ENCODE measurements around the gene RALGAPA2. TPM values are rescaled to one million over a fixed set of nuclear protein-coding genes. Genes with fewer than 3 reads are reported as not detected.
A peak's percentile ranks its signal among the peaks of the same experiment; 100 is the strongest.

RALGAPA2 gene
- polyA plus RNA-seq, 1 donor: 33.1 TPM

DNA sequence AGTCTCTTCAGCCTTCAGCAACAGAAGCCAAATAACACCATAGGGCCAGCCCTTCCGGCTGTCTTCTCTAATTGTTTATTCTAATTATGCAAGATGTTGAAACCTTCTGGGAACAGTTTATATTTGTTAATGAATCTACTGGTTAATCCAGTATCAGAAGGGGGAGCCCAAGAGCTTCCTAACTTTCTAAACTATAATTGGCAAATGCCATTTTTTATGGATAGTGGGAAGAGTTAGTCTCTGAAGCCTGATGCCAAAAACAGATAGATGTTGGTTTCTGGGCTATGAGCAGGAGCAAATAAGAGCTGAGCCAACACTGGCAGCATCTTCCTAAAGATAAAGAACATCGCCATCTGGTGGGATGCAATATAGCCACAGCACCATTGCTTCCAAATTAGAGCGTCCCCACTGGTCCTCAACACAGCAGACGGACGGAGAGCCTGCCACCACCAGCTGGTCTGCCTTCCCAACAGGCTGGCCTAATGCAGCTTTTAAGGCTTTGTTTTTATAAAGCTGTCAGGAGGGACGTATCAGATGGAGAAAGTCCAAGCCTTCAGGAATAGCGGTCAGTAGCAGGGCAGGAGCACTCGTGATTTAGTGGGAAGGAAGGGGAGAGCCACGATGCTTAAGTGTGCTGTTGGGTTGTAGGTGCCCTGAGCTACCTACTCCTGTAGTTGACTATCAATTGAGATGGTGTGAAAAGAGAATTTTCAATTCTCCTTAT lies 118.8 kb downstream of the RALGAPA2 start:
- WGBS (ENCODE audit: insufficient coverage, low lambda C conversion rate): no CpG with 5 or more reads among the region's 9 CpGs
- Histone ChIP-seq H3K36me3 (ENCODE audit: control insufficient read depth, insufficient read depth, low read length) (peaks cover 12% of the 10 kb centered on the region), H3K4me1 (ENCODE audit: control insufficient read depth, insufficient read depth, low read length) (no peaks in the 10 kb centered on the region), H3K9me3 (ENCODE audit: control insufficient read depth, low read depth, low read length) (no peaks in the 10 kb centered on the region), H3K27me3 (ENCODE audit: control insufficient read depth, insufficient read depth, low read length) (no peaks in the 10 kb centered on the region), H3K4me3 (ENCODE audit: low read length) (no peak overlapping the region), H3K27ac (ENCODE audit: low read length) (no peak overlapping the region)
- peak; percentile 14 to 15 for DNase-seq

- Histone ChIP-seq H3K4me1 (ENCODE audit: control insufficient read depth, insufficient read depth, low read length) (no peaks in the 10 kb centered on the region), H3K27me3 (ENCODE audit: control insufficient read depth, insufficient read depth, low read length) (no peaks in the 10 kb centered on the region), H3K9me3 (ENCODE audit: control insufficient read depth, low read depth, low read length) (no peaks in the 10 kb centered on the region), H3K27ac (ENCODE audit: low read length) (no peak overlapping the region), H3K36me3 (ENCODE audit: control insufficient read depth, insufficient read depth, low read length) (peaks cover 45% of the 10 kb centered on the region), H3K4me3 (ENCODE audit: low read length) (no peak overlapping the region)
- WGBS (ENCODE audit: insufficient coverage, low lambda C conversion rate): no CpG with 5 or more reads among the region's 1 CpG
- DNase-seq: no peak
Measured at GRCh38 chr20:20585146-20585545, 127.3 kb downstream of the RALGAPA2 start.

GRCh38 chr20:20582734-20583133 lies 129.7 kb downstream of the RALGAPA2 start:
- no peaks in the 10 kb centered on the region for H3K4me1 ChIP-seq (ENCODE audit: control insufficient read depth, insufficient read depth, low read length)
- no peaks in the 10 kb centered on the region for H3K9me3 ChIP-seq (ENCODE audit: control insufficient read depth, low read depth, low read length)
- peaks cover 35% of the 10 kb centered on the region for H3K36me3 ChIP-seq (ENCODE audit: control insufficient read depth, insufficient read depth, low read length)
- DNase-seq: no peak
- WGBS (ENCODE audit: insufficient coverage, low lambda C conversion rate): no CpG with 5 or more reads among the region's 2 CpGs
- no peak overlapping the region for H3K4me3 ChIP-seq (ENCODE audit: low read length)
- H3K27me3 ChIP-seq (ENCODE audit: control insufficient read depth, insufficient read depth, low read length): no peaks in the 10 kb centered on the region
- no peak overlapping the region for H3K27ac ChIP-seq (ENCODE audit: low read length)

GRCh38 chr20:20580139-20580538 lies 132.3 kb downstream of the RALGAPA2 start:
- WGBS (ENCODE audit: insufficient coverage, low lambda C conversion rate): no CpG with 5 or more reads among the region's 1 CpG
- DNase-seq: no peak
- H3K4me3 ChIP-seq (ENCODE audit: low read length): no peak overlapping the region
- no peaks in the 10 kb centered on the region for H3K27me3 ChIP-seq (ENCODE audit: control insufficient read depth, insufficient read depth, low read length)
- no peak overlapping the region for H3K27ac ChIP-seq (ENCODE audit: low read length)
- peaks cover 33% of the 10 kb centered on the region for H3K36me3 ChIP-seq (ENCODE audit: control insufficient read depth, insufficient read depth, low read length)
- H3K4me1 ChIP-seq (ENCODE audit: control insufficient read depth, insufficient read depth, low read length): no peaks in the 10 kb centered on the region
- no peaks in the 10 kb centered on the region for H3K9me3 ChIP-seq (ENCODE audit: control insufficient read depth, low read depth, low read length)

GRCh38 chr20:20578838-20579237 lies 133.6 kb downstream of the RALGAPA2 start:
- WGBS (ENCODE audit: insufficient coverage, low lambda C conversion rate): 100% methylated on average over 2 of the region's 2 CpGs
- H3K27me3 ChIP-seq (ENCODE audit: control insufficient read depth, insufficient read depth, low read length): no peaks in the 10 kb centered on the region
- no peak for DNase-seq
- H3K4me1 ChIP-seq (ENCODE audit: control insufficient read depth, insufficient read depth, low read length): no peaks in the 10 kb centered on the region
- no peaks in the 10 kb centered on the region for H3K9me3 ChIP-seq (ENCODE audit: control insufficient read depth, low read depth, low read length)
- H3K4me3 ChIP-seq (ENCODE audit: low read length): no peak overlapping the region
- H3K27ac ChIP-seq (ENCODE audit: low read length): no peak overlapping the region
- H3K36me3 ChIP-seq (ENCODE audit: control insufficient read depth, insufficient read depth, low read length): peaks cover 31% of the 10 kb centered on the region

DNA sequence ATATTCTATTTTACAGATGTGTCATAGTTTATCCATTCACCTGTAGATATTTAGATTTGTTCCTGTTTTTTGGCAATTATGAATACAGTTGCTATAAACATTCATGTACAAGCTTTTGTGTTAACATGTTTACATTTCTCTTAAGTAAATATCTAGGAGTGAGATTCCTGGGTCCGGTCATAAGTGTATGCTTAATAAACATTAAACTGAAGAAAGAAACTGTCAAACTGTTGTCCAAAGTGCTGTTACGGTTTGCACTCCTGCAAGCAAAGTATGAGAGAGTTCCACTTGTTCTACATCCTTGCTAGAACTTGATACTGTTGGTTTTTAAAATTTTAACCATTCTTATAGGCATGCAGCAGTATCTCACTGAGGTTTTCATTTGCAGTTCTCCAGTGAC lies 138.6 kb downstream of the RALGAPA2 start:
- no peaks in the 10 kb centered on the region for H3K9me3 ChIP-seq (ENCODE audit: control insufficient read depth, low read depth, low read length)
- peaks cover 28% of the 10 kb centered on the region for H3K36me3 ChIP-seq (ENCODE audit: control insufficient read depth, insufficient read depth, low read length)
- H3K27ac ChIP-seq (ENCODE audit: low read length): no peak overlapping the region
- no peak overlapping the region for H3K4me3 ChIP-seq (ENCODE audit: low read length)
- DNase-seq: no peak
- H3K4me1 ChIP-seq (ENCODE audit: control insufficient read depth, insufficient read depth, low read length): no peaks in the 10 kb centered on the region
- H3K27me3 ChIP-seq (ENCODE audit: control insufficient read depth, insufficient read depth, low read length): no peaks in the 10 kb centered on the region
- no CpG with 5 or more reads among the region's 2 CpGs for WGBS (ENCODE audit: insufficient coverage, low lambda C conversion rate)

- no peak overlapping the region for H3K27ac ChIP-seq (ENCODE audit: low read length)
- DNase-seq: no peak
- H3K9me3 ChIP-seq (ENCODE audit: control insufficient read depth, low read depth, low read length): no peaks in the 10 kb centered on the region
- peaks cover 3% of the 10 kb centered on the region for H3K4me1 ChIP-seq (ENCODE audit: control insufficient read depth, insufficient read depth, low read length)
- H3K27me3 ChIP-seq (ENCODE audit: control insufficient read depth, insufficient read depth, low read length): no peaks in the 10 kb centered on the region
- 93% methylated on average over 2 of the region's 6 CpGs for WGBS (ENCODE audit: insufficient coverage, low lambda C conversion rate)
- H3K4me3 ChIP-seq (ENCODE audit: low read length): no peak overlapping the region
- H3K36me3 ChIP-seq (ENCODE audit: control insufficient read depth, insufficient read depth, low read length): peaks cover 23% of the 10 kb centered on the region
Measured at GRCh38 chr20:20571068-20571780, 141.2 kb downstream of the RALGAPA2 start.

DNA sequence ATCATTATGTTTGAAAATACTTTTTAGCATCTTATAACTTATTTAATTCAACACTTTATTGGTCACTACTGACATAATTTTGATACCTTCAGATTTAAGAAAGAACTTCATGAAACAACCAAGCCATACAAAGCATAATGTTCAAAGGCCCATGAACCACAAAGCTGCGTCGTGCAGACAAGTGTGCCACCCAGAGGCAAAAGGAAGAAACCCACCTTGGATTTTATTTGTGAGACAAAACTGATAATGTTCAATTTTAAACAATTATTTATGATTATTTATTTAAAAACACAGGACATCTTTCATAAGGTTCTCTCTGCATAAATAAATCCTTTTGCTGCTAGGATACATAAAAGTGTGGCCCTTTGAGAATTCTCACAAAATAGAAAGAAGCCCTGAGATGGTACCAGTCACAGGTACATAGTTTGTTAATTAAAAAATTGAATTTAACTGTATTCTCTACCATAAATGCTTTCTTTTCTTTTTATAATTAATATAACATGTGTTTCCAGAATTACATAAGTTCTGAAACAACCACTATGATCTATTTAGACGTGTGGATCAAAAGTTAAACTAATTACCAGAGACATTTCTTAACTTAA lies 143.7 kb downstream of the RALGAPA2 start:
- Histone ChIP-seq H3K9me3 (ENCODE audit: control insufficient read depth, low read depth, low read length) (no peaks in the 10 kb centered on the region), H3K36me3 (ENCODE audit: control insufficient read depth, insufficient read depth, low read length) (peaks cover 15% of the 10 kb centered on the region), H3K27me3 (ENCODE audit: control insufficient read depth, insufficient read depth, low read length) (no peaks in the 10 kb centered on the region), H3K4me3 (ENCODE audit: low read length) (no peak overlapping the region), H3K4me1 (ENCODE audit: control insufficient read depth, insufficient read depth, low read length) (peaks cover 10% of the 10 kb centered on the region), H3K27ac (ENCODE audit: low read length) (no peak overlapping the region)
- 20% methylated on average over 2 of the region's 3 CpGs for WGBS (ENCODE audit: insufficient coverage, low lambda C conversion rate)
- peak in 1 of 2 donors; percentile 22 for DNase-seq

DNA sequence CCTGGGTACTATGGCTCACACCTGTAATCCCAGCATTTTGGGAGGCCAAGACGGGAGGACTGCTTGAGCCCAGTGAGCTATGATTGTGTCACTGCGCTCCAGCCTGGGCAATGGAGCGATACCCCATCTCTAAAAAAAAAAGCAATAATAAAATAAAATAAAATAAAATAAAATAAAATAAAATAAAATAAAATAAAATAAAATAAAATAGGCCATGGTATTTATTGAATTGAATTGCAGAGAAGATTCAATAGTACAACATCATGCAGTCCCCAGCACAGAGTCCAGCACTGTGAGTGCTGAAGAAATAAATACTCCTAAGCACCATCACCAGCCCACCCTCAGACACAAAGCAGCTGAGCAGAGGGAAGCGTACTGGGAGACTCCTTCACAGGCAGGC lies 144.7 kb downstream of the RALGAPA2 start:
- Histone ChIP-seq H3K36me3 (ENCODE audit: control insufficient read depth, insufficient read depth, low read length) (peaks cover 11% of the 10 kb centered on the region), H3K27ac (ENCODE audit: low read length) (no peak overlapping the region), H3K9me3 (ENCODE audit: control insufficient read depth, low read depth, low read length) (no peaks in the 10 kb centered on the region), H3K4me1 (ENCODE audit: control insufficient read depth, insufficient read depth, low read length) (peaks cover 10% of the 10 kb centered on the region), H3K27me3 (ENCODE audit: control insufficient read depth, insufficient read depth, low read length) (no peaks in the 10 kb centered on the region), H3K4me3 (ENCODE audit: low read length) (no peak overlapping the region)
- DNase-seq: no peak
- WGBS (ENCODE audit: insufficient coverage, low lambda C conversion rate): 100% methylated on average over 2 of the region's 4 CpGs

DNA sequence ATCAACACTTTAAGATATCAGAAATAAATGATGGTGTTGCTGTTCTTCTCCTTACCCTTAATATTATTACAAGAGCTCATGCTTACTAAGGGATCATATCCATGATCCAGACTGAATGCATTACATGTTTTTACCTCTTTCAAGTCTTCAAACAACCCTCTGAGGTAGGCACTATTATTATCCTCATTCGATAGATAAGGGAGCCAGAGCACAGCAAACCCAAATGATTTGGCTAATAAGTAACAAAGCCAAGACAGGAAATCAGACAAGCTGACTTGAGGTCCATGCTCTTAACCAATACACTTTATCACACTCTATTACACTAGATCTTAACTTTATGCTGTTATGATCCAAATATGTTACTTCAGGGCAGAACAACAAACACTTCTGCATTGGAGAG lies 145.9 kb downstream of the RALGAPA2 start:
- WGBS (ENCODE audit: insufficient coverage, low lambda C conversion rate): no CpG with 5 or more reads among the region's 1 CpG
- Histone ChIP-seq H3K36me3 (ENCODE audit: control insufficient read depth, insufficient read depth, low read length) (peaks cover 8% of the 10 kb centered on the region), H3K27me3 (ENCODE audit: control insufficient read depth, insufficient read depth, low read length) (no peaks in the 10 kb centered on the region), H3K9me3 (ENCODE audit: control insufficient read depth, low read depth, low read length) (no peaks in the 10 kb centered on the region), H3K4me1 (ENCODE audit: control insufficient read depth, insufficient read depth, low read length) (peaks cover 10% of the 10 kb centered on the region), H3K27ac (ENCODE audit: low read length) (peak overlapping the region; percentile 1), H3K4me3 (ENCODE audit: low read length) (no peak overlapping the region)
- peak; percentile 30 to 77 for DNase-seq
